Vagina (tissue), 2 donors: ENCODE results near the gene ARHGEF4.

Experiments used
- CTCF ChIP-seq, 3 experiments: fragments of 450-650 bp in 2 of 3; fragments of 200-600 bp in 1 of 3; sonication (generic) in 1 of 3; IDR thresholded peaks; one replicate each; pipeline ENCODE4 v1.5.1; 2017 to 2019; ENCODE audit warnings: antibody characterized with exemption in 3 of 3, mild to moderate bottlenecking in 2 of 3, moderate library complexity in 2 of 3
- POLR2A ChIP-seq, 2 donors: fragments of 450-650 bp; IDR thresholded peaks; one replicate each; pipeline ENCODE4 v1.6.1; 2017; ENCODE audit warnings: antibody characterized with exemption in 2 of 2, mild to moderate bottlenecking in 2 of 2, moderate library complexity in 2 of 2

- TF ChIP-seq POLR2A (IDR thresholded peaks at IDR 0.05) (no peak), CTCF (IDR thresholded peaks at IDR 0.05) (no peak)
Observed at GRCh38 chr2:130819608-130820278, 17.0 kb upstream of the ARHGEF4 start.
